Activated T-helper 1 cell treated with anti-CD3 and anti-CD28 coated beads, Interleukin-12 subunit alpha, Interleukin-12 subunit beta, Interleukin-2, Interleukin-4 antibody, amounts not matched to agents 30 ng/mL and 10 ng/mL and 1 ng/mL, durations not matched to agents 14 hours and 24 hours and 36 hours (primary cell): ENCODE data around the gene GPR52. TPM values are rescaled to one million over a fixed set of nuclear protein-coding genes. Genes with fewer than 3 reads are reported as not detected.

ENCODE experiments used
- DNase-seq: peaks from one replicate; pipeline ENCODE4 v3.0.0; 2021; ENCODE audit warnings: low spot score
- H3K27ac Mint-ChIP-seq: one replicate; pipeline ENCODE4 v1.8.0; 2021; ENCODE audit warnings: mild to moderate bottlenecking, mixed read lengths
- H3K27me3 Mint-ChIP-seq: one replicate; pipeline ENCODE4 v1.8.0; 2022; ENCODE audit warnings: mild to moderate bottlenecking, moderate library complexity, mixed read lengths; ENCODE audit not compliant: insufficient read depth
- H3K36me3 Mint-ChIP-seq: one replicate; pipeline ENCODE4 v1.8.0; 2021; ENCODE audit warnings: low read depth, mixed read lengths
- H3K4me1 Mint-ChIP-seq: one replicate; pipeline ENCODE4 v1.8.0; 2021; ENCODE audit warnings: low read depth, mixed read lengths
- H3K4me3 Mint-ChIP-seq: one replicate; pipeline ENCODE4 v1.8.0; 2021; ENCODE audit warnings: mild to moderate bottlenecking, moderate library complexity, mixed read lengths
- H3K9me3 Mint-ChIP-seq: one replicate; pipeline ENCODE4 v1.8.0; 2021; ENCODE audit warnings: mixed read lengths
- intact Hi-C: fragments of 100-400 bp; cut with micrococcal nuclease; formaldehyde crosslinking; loops from one replicate; pipeline ENCODE4 v1.15.1; 2024
- total RNA-seq: library from RNA; stranded (reverse); gene quantifications from 2 replicates; pipeline ENCODE4 v1.2.3, GENCODE V29; 2022

The GPR52 gene
- total RNA-seq, 1 donor from 2014 or later = 3.1 TPM

DNA sequence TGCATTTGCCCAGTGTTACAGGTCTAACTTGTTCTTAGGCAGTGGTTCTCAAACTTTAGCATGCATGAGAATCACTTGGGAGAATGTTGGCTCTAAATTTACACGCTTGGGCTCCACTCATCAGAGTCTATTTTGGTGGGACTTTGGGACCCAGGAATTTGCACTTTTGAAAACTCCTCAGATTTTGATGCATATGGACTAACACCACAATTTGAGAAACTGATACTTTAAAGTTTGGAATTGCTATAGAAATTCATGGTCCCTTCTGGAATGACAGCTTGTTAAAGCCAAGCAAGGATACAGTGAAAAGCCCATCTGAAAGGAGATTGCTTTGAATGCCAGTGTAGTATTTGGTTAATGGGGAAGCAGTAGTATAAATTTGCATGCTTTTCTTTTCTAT lies 31.5 kb downstream of the GPR52 start:
- no peak overlapping the region for H3K4me3 Mint-ChIP-seq
- H3K36me3 Mint-ChIP-seq = no peaks in the 10 kb centered on the region
- no peaks in the 10 kb centered on the region for H3K27me3 Mint-ChIP-seq
- no peaks in the 10 kb centered on the region for H3K4me1 Mint-ChIP-seq
- no peak for DNase-seq
- intact Hi-C loops = no loop called here
- H3K9me3 Mint-ChIP-seq = no peaks in the 10 kb centered on the region
- H3K27ac Mint-ChIP-seq = no peak overlapping the region

DNA sequence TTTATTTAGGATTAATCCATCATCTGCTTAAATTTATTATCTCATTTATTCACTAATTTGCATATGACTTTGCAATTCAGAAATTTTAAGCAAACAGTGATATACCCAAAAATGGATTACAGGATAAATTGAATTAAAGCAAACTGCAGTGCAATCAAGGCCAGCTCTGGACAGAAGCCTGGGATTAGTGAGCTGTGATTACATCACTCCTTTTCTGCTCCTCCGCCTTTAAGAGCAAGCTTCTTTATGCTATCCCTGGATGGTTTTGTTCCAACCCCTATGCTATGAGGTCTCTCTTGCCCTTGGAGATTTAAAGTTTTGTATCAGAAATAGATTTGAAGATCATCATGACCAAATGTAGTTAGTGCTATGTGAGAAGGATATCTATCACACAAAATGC lies 32.6 kb downstream of the GPR52 start:
- H3K4me1 Mint-ChIP-seq = no peaks in the 10 kb centered on the region

DNA sequence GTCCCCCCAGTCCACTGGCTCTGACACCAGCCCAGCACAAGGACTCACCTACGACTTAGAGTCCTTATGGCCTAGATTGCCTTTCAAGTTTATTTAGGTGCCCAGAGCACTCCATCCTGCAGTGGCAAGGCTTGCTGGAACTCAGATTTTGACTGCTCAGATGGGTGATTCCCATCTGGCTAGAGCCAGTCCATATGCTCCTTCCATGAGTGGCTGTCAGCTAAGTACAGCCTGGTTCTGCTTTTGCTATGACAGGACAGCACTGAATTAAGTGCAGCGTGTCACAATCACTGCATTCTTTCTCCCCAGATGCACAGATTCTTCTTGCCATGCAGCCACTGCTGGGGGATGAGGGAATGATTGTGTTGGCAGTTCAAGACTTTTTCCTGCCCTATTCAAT lies 43.8 kb downstream of the GPR52 start:
- Mint-ChIP-seq H3K36me3 (peaks cover 2% of the 10 kb centered on the region), H3K27ac (no peak overlapping the region), H3K4me1 (no peaks in the 10 kb centered on the region), H3K4me3 (no peak overlapping the region), H3K27me3 (no peaks in the 10 kb centered on the region), H3K9me3 (peaks cover 19% of the 10 kb centered on the region)
- no peak for DNase-seq
- intact Hi-C loops = no loop called here

More for the DNA sequence above, 32.6 kb downstream of the GPR52 start:
- no peaks in the 10 kb centered on the region for H3K27me3 Mint-ChIP-seq
- no peaks in the 10 kb centered on the region for H3K36me3 Mint-ChIP-seq
- H3K27ac Mint-ChIP-seq = no peak overlapping the region
- DNase-seq = no peak
- intact Hi-C loops = no loop called here
- H3K9me3 Mint-ChIP-seq = no peaks in the 10 kb centered on the region
- no peak overlapping the region for H3K4me3 Mint-ChIP-seq

DNA sequence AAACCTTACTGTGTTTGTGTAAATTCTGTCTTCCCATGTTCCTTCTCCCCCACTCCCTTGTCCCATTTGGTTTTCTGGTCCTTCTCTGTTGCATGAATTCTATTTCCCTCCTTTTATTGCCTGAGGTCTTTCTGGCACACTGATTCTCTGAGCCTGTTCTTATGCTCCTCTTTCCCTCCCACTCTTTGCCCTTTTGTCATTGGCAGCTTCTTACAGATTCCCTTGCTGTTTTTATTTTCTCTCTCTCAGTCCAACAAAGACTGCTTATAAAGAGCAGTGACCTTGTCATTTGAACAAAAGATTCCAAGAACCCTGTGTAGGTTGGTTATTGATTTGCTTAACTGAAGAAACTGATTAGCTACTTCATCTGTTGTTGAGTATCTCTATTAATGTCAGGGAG lies 49.7 kb downstream of the GPR52 start:
- intact Hi-C loops = no loop called here
- no peaks in the 10 kb centered on the region for H3K9me3 Mint-ChIP-seq

More for the DNA sequence above, 49.7 kb downstream of the GPR52 start:
- Mint-ChIP-seq H3K27me3 (no peaks in the 10 kb centered on the region), H3K4me3 (no peak overlapping the region), H3K4me1 (no peaks in the 10 kb centered on the region), H3K36me3 (no peaks in the 10 kb centered on the region), H3K27ac (no peak overlapping the region)
- no peak for DNase-seq
